ENCODE data around the gene UGT1A8.

Gene UGT1A8

DNA sequence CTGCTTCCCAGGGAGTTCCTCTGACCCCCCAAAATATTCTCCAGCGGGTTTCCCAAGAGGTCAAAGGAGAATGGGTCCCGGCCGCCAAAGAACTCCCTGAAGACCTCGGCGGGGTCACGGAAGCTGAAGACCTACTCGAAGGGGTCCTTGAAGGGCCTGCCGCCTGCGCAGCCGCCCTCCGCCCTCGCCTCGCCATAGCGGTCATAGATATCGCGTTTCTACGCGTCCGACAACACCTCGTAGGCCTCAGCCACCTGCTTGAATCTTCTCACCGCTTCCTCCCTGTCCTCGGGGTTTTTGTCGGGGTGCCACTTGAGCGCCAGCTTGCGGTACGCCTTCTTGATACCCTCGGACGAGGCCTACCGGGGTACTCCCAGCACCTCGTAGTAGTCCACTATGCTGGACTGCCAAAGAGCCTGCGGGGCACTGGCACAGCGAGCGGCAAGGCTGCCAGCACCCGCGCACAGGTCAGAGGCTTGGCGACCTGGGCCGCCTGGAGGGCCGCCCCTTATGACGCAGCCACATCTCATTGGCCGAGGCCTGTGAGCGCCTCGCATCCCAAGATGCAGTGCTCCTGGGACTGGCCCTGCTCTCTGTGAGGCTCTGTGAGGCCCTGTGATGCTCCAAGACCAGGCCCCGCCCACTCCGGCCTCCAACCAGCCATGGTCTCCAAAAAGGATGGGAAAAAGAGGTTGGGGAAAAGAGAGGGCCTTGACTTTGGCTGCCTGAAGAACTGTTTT lies 137.6 kb downstream of the UGT1A8 start:
- TF ChIP-seq, protein P1, sequence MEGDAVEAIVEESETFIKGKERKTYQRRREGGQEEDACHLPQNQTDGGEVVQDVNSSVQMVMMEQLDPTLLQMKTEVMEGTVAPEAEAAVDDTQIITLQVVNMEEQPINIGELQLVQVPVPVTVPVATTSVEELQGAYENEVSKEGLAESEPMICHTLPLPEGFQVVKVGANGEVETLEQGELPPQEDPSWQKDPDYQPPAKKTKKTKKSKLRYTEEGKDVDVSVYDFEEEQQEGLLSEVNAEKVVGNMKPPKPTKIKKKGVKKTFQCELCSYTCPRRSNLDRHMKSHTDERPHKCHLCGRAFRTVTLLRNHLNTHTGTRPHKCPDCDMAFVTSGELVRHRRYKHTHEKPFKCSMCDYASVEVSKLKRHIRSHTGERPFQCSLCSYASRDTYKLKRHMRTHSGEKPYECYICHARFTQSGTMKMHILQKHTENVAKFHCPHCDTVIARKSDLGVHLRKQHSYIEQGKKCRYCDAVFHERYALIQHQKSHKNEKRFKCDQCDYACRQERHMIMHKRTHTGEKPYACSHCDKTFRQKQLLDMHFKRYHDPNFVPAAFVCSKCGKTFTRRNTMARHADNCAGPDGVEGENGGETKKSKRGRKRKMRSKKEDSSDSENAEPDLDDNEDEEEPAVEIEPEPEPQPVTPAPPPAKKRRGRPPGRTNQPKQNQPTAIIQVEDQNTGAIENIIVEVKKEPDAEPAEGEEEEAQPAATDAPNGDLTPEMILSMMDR (IDR thresholded peaks at IDR 0.05; ENCODE audit: extremely low read depth, missing control alignments): no peak
- DNase-seq (ENCODE audit: low spot score): no peak

DNA sequence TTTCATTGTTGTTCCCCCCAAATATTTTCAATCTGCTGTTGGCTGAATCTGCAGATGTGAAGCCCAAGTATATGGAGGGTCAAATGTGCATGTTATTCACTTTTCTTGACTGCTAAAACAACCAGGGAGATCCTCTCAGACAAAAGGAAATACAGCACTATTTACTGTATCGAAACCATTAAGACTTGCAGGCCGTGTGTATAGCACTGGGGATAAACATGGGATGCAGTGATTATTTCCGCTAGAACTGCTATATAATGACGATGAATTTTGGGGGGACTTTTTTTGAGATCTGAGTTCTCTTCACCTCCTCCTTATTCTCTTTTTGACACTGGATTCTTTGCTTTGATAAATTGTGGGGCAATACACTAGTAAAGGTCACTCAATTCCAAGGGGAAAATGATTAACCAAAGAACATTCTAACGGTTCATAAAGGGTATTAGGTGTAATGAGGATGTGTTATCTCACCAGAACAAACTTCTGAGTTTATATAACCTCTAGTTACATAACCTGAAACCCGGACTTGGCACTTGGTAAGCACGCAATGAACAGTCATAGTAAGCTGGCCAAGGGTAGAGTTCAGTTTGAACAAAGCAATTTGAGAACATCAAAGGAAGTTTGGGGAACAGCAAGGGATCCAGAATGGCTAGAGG lies 139.1 kb downstream of the UGT1A8 start:
- TF ChIP-seq, protein P1 (IDR thresholded peaks at IDR 0.05; ENCODE audit: extremely low read depth, missing control alignments): no peak
- DNase-seq (ENCODE audit: low spot score): no peak

DNA sequence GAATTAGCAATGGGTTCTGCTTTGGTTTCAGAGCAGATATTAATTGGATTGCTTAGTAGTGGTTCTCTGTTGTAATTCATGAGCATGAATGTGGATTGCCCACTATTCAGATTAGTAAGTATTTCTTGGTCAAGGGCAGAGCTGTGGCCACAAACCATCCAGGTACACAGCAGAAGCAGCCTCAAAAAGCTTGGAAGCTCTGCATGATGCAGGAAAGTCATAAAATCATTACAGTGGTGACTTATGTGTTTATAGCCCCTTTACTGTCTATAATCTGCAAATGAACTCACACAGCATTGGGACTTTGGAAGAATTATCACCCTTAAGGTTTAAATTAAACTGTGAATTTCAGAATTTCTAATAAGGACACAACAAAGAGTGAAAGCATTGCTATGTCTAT lies 140.7 kb downstream of the UGT1A8 start:
- TF ChIP-seq, protein P1 (IDR thresholded peaks at IDR 0.05; ENCODE audit: extremely low read depth, missing control alignments): no peak
- DNase-seq (ENCODE audit: low spot score): no peak

DNA sequence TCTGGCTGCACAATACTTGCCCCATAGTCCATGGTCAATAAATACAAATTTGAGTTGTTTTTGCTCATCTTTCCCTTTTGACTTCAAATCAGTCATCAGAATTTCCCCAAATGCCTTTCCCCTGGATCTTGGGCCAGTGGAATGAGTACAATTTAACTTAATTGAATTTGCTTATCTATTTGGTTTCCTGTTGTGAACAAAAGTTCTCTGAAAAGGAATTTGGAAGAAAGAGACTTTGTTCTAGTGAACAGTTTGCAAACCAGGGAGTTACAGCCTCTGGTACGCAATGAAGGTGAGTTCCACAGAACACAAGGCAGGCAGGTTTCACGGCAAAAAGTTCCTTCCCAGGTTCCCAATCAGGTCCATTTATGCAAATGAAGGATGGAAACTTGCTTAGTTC lies 141.4 kb downstream of the UGT1A8 start:
- no peak for DNase-seq (ENCODE audit: low spot score)
- TF ChIP-seq, protein P1 (IDR thresholded peaks at IDR 0.05; ENCODE audit: extremely low read depth, missing control alignments): no peak

DNA sequence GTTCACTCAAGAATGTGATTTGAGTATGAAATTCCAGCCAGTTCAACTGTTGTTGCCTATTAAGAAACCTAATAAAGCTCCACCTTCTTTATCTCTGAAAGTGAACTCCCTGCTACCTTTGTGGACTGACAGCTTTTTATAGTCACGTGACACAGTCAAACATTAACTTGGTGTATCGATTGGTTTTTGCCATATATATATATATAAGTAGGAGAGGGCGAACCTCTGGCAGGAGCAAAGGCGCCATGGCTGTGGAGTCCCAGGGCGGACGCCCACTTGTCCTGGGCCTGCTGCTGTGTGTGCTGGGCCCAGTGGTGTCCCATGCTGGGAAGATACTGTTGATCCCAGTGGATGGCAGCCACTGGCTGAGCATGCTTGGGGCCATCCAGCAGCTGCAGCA lies 142.6 kb downstream of the UGT1A8 start, which contains the start of gene UGT1A1:
Gene UGT1A1, plus strand, starts transcription at position 228 of the 400 bp plus-strand sequence. Its CDS starts 18 bp downstream, at position 246.
- TF ChIP-seq, protein P1 (IDR thresholded peaks at IDR 0.05; ENCODE audit: extremely low read depth, missing control alignments): no peak
- DNase-seq (ENCODE audit: low spot score): no peak

DNA sequence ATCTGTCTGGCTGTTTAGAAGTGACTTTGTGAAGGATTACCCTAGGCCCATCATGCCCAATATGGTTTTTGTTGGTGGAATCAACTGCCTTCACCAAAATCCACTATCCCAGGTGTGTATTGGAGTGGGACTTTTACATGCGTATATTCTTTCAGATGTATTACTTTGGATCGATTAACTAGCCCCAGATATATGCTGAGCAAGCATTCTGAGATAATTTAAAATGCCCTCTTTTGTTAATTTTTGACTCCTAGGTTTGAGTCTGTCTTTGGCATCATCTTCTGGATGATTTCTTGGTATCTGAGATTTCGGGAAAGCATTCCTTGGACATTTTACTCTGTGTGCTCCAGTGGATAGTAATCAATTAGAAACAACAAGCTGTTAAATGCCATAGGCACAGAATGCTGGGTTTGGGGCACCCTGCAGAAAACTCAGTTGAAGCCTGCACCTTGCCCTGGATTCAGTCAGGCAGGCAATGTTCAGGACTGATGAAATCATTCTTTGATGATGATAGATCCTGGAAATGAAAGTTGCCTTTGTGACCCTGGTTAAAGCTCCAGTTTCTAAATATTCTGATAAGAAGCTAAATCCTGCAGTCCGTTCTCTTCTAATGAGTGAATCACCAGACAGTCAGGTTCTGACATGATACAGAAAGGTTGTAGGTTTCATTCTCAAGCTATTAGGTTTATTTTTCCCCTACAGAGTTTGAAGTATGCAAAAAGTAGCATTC lies 143.8 kb downstream of the UGT1A8 start:
- TF ChIP-seq, protein P1 (IDR thresholded peaks at IDR 0.05; ENCODE audit: extremely low read depth, missing control alignments): no peak
- no peak for DNase-seq (ENCODE audit: low spot score)

DNA sequence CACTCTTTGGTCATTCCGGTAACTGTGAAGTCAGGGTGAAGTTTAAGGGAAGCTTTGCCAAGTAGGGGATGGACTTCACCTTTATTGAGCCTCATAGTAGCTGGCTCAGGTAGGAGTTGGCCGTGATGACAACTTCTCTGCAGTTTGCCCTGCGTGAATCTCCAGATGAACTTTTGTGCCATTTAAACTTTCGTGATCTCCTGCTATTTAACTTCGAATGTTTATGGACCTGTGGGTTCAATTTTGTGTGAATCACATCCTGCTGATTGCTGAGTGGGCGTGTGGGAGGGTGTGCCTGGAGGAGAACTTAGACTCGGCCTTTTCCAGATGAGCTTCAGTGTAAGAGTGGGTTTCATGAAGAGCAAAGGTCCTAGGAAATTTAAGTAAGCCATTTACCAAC lies 146.8 kb downstream of the UGT1A8 start:
- no peak for DNase-seq (ENCODE audit: low spot score)
- TF ChIP-seq, protein P1 (IDR thresholded peaks at IDR 0.05; ENCODE audit: extremely low read depth, missing control alignments): no peak
